ENCODE measurements around the gene ACADVL.

ACADVL gene

DNA sequence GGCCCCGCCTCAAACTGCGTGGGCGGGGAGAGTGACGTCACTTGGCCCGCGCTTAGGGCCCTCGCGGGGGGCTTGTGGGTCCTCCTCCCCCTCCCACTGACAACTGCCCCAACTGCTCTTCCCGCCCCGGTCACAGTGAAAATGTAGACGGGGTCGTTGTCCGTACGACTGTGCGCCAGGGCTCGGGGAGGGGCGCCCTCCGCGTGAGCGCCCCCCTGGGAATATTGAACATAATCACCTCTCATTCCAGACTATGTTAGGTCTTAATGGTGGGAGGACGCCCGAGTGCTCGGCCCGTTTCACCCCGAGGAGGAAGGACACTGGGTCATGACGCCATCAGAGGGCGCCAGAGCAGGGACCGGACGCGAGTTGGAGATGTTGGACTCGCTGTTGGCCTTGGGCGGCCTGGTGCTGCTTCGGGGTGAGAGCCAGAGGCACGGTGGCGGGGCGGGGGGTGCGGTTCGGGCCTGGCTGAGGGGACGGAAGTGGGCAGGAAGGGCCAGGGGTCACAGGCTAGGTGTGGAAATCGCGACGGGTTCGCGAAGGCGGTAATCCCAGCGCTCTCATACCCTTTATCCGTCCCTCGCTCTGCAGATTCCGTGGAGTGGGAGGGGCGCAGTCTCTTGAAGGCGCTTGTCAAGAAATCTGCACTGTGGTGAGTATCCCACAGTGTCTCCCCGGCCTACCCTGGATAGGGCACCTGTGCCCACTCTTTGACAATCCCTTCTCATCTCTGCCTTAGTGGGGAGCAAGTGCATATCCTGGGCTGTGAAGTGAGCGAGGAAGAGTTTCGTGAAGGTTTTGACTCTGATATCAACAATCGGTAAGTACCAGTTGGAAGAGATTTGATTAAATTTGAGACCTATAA, 32.7 kb downstream of the ACADVL start, which contains the start of gene ELP5:
Gene ELP5 (plus strand): TSS at position 40 of the 868 bp plus-strand sequence. CDS start 336 bp downstream, at position 376.
- Histone ChIP-seq H3K27me3 (replicated peaks; ENCODE audit: control insufficient read depth, insufficient read depth, low read length) (no peaks in the 10 kb centered on the region), H3K36me3 (ENCODE audit: control insufficient read depth, insufficient read depth, low read length) (peaks cover 13% of the 10 kb centered on the region), H3K4me3 (replicated peaks; ENCODE audit: low read depth, low read length) (peak within 1 kb of the TSS; percentile 92)
- no peak for DNase-seq (ENCODE audit: extremely low read depth, insufficient read length)
- TF ChIP-seq, protein P1, sequence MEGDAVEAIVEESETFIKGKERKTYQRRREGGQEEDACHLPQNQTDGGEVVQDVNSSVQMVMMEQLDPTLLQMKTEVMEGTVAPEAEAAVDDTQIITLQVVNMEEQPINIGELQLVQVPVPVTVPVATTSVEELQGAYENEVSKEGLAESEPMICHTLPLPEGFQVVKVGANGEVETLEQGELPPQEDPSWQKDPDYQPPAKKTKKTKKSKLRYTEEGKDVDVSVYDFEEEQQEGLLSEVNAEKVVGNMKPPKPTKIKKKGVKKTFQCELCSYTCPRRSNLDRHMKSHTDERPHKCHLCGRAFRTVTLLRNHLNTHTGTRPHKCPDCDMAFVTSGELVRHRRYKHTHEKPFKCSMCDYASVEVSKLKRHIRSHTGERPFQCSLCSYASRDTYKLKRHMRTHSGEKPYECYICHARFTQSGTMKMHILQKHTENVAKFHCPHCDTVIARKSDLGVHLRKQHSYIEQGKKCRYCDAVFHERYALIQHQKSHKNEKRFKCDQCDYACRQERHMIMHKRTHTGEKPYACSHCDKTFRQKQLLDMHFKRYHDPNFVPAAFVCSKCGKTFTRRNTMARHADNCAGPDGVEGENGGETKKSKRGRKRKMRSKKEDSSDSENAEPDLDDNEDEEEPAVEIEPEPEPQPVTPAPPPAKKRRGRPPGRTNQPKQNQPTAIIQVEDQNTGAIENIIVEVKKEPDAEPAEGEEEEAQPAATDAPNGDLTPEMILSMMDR (IDR thresholded peaks at IDR 0.05; ENCODE audit: insufficient read depth, low read length, poor library complexity, severe bottlenecking), result peak; percentile 25

DNA sequence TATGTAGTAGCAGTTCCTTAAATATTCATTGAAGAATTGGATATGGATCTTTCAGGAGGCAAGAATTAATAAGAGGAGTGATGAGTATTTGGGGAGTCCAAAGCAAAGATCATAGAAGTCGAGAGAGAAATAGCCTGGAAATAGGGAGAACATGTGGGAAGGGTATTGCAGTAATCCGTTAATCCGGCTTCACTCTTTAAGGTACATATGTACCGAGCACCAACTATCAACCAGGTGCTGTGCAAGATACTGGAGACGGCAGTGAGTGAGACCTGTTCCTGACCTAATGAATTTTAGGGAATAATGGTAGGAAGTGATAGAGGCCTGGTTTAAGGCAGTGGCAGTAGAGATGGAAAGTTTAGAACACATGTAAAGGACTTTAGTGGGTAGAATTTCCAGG, 33.3 kb downstream of the ACADVL start:
- TF ChIP-seq, protein P1 (IDR thresholded peaks at IDR 0.05; ENCODE audit: insufficient read depth, low read length, poor library complexity, severe bottlenecking), result no peak

GRCh38 chr17:7254511-7254910, 34.8 kb downstream of the ACADVL start:
- DNase-seq (ENCODE audit: extremely low read depth, insufficient read length), result no peak
- TF ChIP-seq, protein P1 (IDR thresholded peaks at IDR 0.05; ENCODE audit: insufficient read depth, low read length, poor library complexity, severe bottlenecking), result no peak
- peaks cover 18% of the 10 kb centered on the region for H3K36me3 ChIP-seq (ENCODE audit: control insufficient read depth, insufficient read depth, low read length)
- H3K4me3 ChIP-seq (replicated peaks; ENCODE audit: low read depth, low read length), result no peak overlapping the region
- no peaks in the 10 kb centered on the region for H3K27me3 ChIP-seq (replicated peaks; ENCODE audit: control insufficient read depth, insufficient read depth, low read length)

More for the DNA sequence above, 33.3 kb downstream of the ACADVL start:
- H3K4me3 ChIP-seq (replicated peaks; ENCODE audit: low read depth, low read length), result peak overlapping the region; percentile 92
- no peaks in the 10 kb centered on the region for H3K27me3 ChIP-seq (replicated peaks; ENCODE audit: control insufficient read depth, insufficient read depth, low read length)
- peaks cover 14% of the 10 kb centered on the region for H3K36me3 ChIP-seq (ENCODE audit: control insufficient read depth, insufficient read depth, low read length)
- DNase-seq (ENCODE audit: extremely low read depth, insufficient read length), result no peak

- TF ChIP-seq, protein P1 (IDR thresholded peaks at IDR 0.05; ENCODE audit: insufficient read depth, low read length, poor library complexity, severe bottlenecking), result no peak
- DNase-seq (ENCODE audit: extremely low read depth, insufficient read length), result no peak
- H3K27me3 ChIP-seq (replicated peaks; ENCODE audit: control insufficient read depth, insufficient read depth, low read length), result no peaks in the 10 kb centered on the region
- H3K4me3 ChIP-seq (replicated peaks; ENCODE audit: low read depth, low read length), result no peak overlapping the region
- H3K36me3 ChIP-seq (ENCODE audit: control insufficient read depth, insufficient read depth, low read length), result peaks cover 20% of the 10 kb centered on the region
Observed at GRCh38 chr17:7256766-7257456, 37.2 kb downstream of the ACADVL start.

DNA sequence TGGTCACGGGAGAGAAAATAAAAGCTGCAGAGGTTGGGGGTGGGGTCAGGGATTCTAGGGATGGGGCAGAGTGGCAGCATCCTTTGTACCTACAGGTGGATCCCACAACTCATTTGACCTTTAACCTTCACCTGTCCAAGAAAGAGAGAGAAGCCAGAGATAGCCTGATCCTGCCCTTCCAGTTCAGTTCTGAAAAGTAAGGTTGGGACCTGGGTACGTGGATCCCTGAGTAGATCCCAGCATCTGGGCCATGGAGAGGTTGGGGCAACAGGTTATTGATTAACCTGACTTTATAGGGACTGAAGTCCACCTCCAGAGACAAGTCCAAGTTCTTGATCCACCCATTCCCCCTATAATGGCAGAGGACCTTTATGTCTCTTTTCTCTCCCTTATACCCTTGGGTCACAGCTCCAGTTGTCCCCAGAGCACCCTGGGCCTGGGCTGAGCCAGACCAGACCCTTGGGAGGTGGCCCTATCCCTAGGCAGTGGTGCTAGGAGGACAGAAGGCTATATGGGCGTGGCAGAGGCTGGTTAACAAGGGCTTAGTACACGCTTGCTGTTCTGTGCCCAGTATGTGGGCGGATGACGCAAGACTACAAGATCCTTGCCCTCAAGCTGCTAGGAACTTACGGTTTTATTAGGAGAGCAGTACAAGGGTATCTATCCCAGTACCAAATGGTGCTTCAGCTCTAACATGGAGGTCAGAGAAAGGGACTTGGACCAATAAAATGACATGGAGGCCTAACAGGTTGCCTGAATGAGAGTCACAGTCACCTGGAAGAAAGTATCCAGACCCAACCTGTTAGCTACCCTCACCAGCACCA, 39.2 kb downstream of the ACADVL start:
- H3K27me3 ChIP-seq (replicated peaks; ENCODE audit: control insufficient read depth, insufficient read depth, low read length), result peaks cover 2% of the 10 kb centered on the region; the same call in 1 of the 2 replicates
- TF ChIP-seq, protein P1 (IDR thresholded peaks at IDR 0.05; ENCODE audit: insufficient read depth, low read length, poor library complexity, severe bottlenecking), result no peak
- H3K36me3 ChIP-seq (ENCODE audit: control insufficient read depth, insufficient read depth, low read length), result peaks cover 20% of the 10 kb centered on the region
- no peak for DNase-seq (ENCODE audit: extremely low read depth, insufficient read length)
- no peak overlapping the region for H3K4me3 ChIP-seq (replicated peaks; ENCODE audit: low read depth, low read length)
